Large intestine (tissue), 12 donors: Measurements from ENCODE around the gene INPP4A. TPM values are rescaled to one million over a fixed set of nuclear protein-coding genes. Genes with fewer than 3 reads are reported as not detected.
A peak's percentile ranks its signal among the peaks of the same experiment; 100 is the strongest.
"Not testable (repeated sequence)": the region's sequence is repeated elsewhere in the genome, so short reads cannot be mapped to it uniquely, and the experiment has no call there.

Source experiments
- DNase-seq, 2 donors: peaks; one replicate each; pipeline versions ENCODE4 v3.0.0 to v3.0.0-alpha.2; 2013
- H3K27ac ChIP-seq: one replicate; pipeline ENCODE4 v1.5.1; 2013; ENCODE audit warnings: low read length
- H3K27me3 ChIP-seq: 2 replicates; pipeline ENCODE4 v1.6.1; 2013; ENCODE audit warnings: low read length; ENCODE audit not compliant: control insufficient read depth, insufficient read depth
- H3K36me3 ChIP-seq: 2 replicates; pipeline ENCODE4 v1.6.1; 2013; ENCODE audit warnings: low read length; ENCODE audit not compliant: control insufficient read depth, insufficient read depth
- H3K4me1 ChIP-seq: one replicate; pipeline ENCODE4 v1.6.1; 2013; ENCODE audit warnings: low read length; ENCODE audit not compliant: control insufficient read depth, insufficient read depth
- H3K4me3 ChIP-seq: one replicate; pipeline ENCODE4 v1.5.1; 2013; ENCODE audit warnings: low read length
- H3K9me3 ChIP-seq: one replicate; pipeline ENCODE4 v1.6.1; 2013; ENCODE audit warnings: mild to moderate bottlenecking, low read depth, low read length, moderate library complexity; ENCODE audit not compliant: control insufficient read depth
- whole genome bisulfite sequencing: methylation state at CpG from one replicate; pipeline ENCODE4 v1.1.5; 2013; ENCODE audit warnings: low lambda C conversion rate; ENCODE audit not compliant: insufficient coverage; 5-methylcytosine and 5-hydroxymethylcytosine counted together
- long read RNA-seq, 11 donors: transcript quantifications; one replicate each; lab custom pipeline, GENCODE V29; 2026
- polyA plus RNA-seq: library from polyadenylated mRNA; unstranded; fragments of 120-200 nt; gene quantifications from one replicate; pipeline ENCODE4 v1.2.1, GENCODE V29; 2013

INPP4A gene
- polyA plus RNA-seq: 13.6 TPM
- long read RNA-seq, donor 1: 0 reads
- long read RNA-seq, donor 2: 0 reads
- long read RNA-seq, donor 3: 0 reads
- long read RNA-seq, donor 4: 0 reads
- long read RNA-seq, donor 5: 0 reads
- long read RNA-seq, donor 6: 0 reads
- long read RNA-seq, donor 7: 0 reads
- long read RNA-seq, donor 8, partial matches to known transcripts: 7 of 8 reads
- long read RNA-seq, donor 8, other reads (novel, unspliced or antisense): 0 of 8 reads
- long read RNA-seq, donor 9, partial matches to known transcripts: 0 of 1 reads
- long read RNA-seq, donor 9, other reads (novel, unspliced or antisense): 0 of 1 reads
- long read RNA-seq, donor 10: 0 reads
- long read RNA-seq, donor 11: 0 reads

GRCh38 chr2:98444436-98445176, at the start of gene INPP4A:
INPP4A (plus strand) TSS chr2:98444858; CDS start chr2:98520049, 75,191 bp downstream.
- H3K27ac ChIP-seq: peak within 1 kb of the TSS; percentile 68
- H3K4me1 ChIP-seq: peaks cover 16% of the 10 kb centered on the region
- H3K4me3 ChIP-seq: peak within 1 kb of the TSS; percentile 78
- peak; percentile 61 to 75 for DNase-seq
- H3K27me3 ChIP-seq: no peaks in the 10 kb centered on the region
- no peaks in the 10 kb centered on the region for H3K9me3 ChIP-seq
- no peaks in the 10 kb centered on the region for H3K36me3 ChIP-seq
- WGBS: no CpG with 5 or more reads among the region's 75 CpGs

- WGBS: no CpG with 5 or more reads among the region's 6 CpGs
- no peaks in the 10 kb centered on the region for H3K4me1 ChIP-seq
- H3K9me3 ChIP-seq: no peaks in the 10 kb centered on the region
Measured at GRCh38 chr2:98395977-98396376, 48.7 kb upstream of the INPP4A start.

GRCh38 chr2:98396745-98397355, 47.8 kb upstream of the INPP4A start:
- no peak for DNase-seq
- no peak overlapping the region for H3K27ac ChIP-seq
- H3K4me1 ChIP-seq: no peaks in the 10 kb centered on the region
- no peak overlapping the region for H3K4me3 ChIP-seq
- no CpG with 5 or more reads among the region's 23 CpGs for WGBS
- H3K36me3 ChIP-seq: no peaks in the 10 kb centered on the region
- peaks cover 6% of the 10 kb centered on the region for H3K27me3 ChIP-seq
- H3K9me3 ChIP-seq: no peaks in the 10 kb centered on the region

More at GRCh38 chr2:98395977-98396376, 48.7 kb upstream of the INPP4A start:
- DNase-seq: no peak
- Histone ChIP-seq H3K27me3 (peaks cover 6% of the 10 kb centered on the region), H3K36me3 (no peaks in the 10 kb centered on the region), H3K4me3 (no peak overlapping the region), H3K27ac (no peak overlapping the region)

- H3K27me3 ChIP-seq: peaks cover 9% of the 10 kb centered on the region
- H3K9me3 ChIP-seq: no peaks in the 10 kb centered on the region
- no peak overlapping the region for H3K4me3 ChIP-seq
- WGBS: 59% methylated on average over 3 of the region's 4 CpGs
- H3K4me1 ChIP-seq: no peaks in the 10 kb centered on the region
- no peak overlapping the region for H3K27ac ChIP-seq
- no peak for DNase-seq
- no peaks in the 10 kb centered on the region for H3K36me3 ChIP-seq
Measured at GRCh38 chr2:98399140-98399539, 45.5 kb upstream of the INPP4A start.

GRCh38 chr2:98403878-98404277, 40.8 kb upstream of the INPP4A start:
- Histone ChIP-seq H3K4me1 (no peaks in the 10 kb centered on the region), H3K4me3 (no peak overlapping the region), H3K27me3 (peaks cover 3% of the 10 kb centered on the region), H3K27ac (no peak overlapping the region), H3K9me3 (no peaks in the 10 kb centered on the region), H3K36me3 (no peaks in the 10 kb centered on the region)
- DNase-seq: no peak

GRCh38 chr2:98404556-98405250, 40.0 kb upstream of the INPP4A start:
- Histone ChIP-seq H3K36me3 (no peaks in the 10 kb centered on the region), H3K4me3 (no peak overlapping the region), H3K27me3 (peaks cover 3% of the 10 kb centered on the region), H3K4me1 (no peaks in the 10 kb centered on the region), H3K9me3 (no peaks in the 10 kb centered on the region), H3K27ac (no peak overlapping the region)
- DNase-seq: no peak
- WGBS: no CpG with 5 or more reads among the region's 2 CpGs

- DNase-seq: no peak
- Histone ChIP-seq H3K4me3 (no peak overlapping the region), H3K9me3 (no peaks in the 10 kb centered on the region), H3K27ac (no peak overlapping the region), H3K4me1 (no peaks in the 10 kb centered on the region), H3K36me3 (no peaks in the 10 kb centered on the region), H3K27me3 (peaks cover 3% of the 10 kb centered on the region)
- no CpG with 5 or more reads among the region's 2 CpGs for WGBS
Measured at GRCh38 chr2:98405301-98405700, 39.4 kb upstream of the INPP4A start.

- Histone ChIP-seq H3K4me1 (no peaks in the 10 kb centered on the region), H3K27me3 (peaks cover 3% of the 10 kb centered on the region), H3K9me3 (no peaks in the 10 kb centered on the region), H3K36me3 (no peaks in the 10 kb centered on the region), H3K27ac (no peak overlapping the region), H3K4me3 (no peak overlapping the region)
- no peak for DNase-seq
- WGBS: no CpG with 5 or more reads among the region's 5 CpGs
Measured at GRCh38 chr2:98408155-98408554, 36.5 kb upstream of the INPP4A start.

- no CpG with 5 or more reads among the region's 5 CpGs for WGBS
- H3K4me1 ChIP-seq: no peaks in the 10 kb centered on the region
- no peak overlapping the region for H3K4me3 ChIP-seq
Measured at GRCh38 chr2:98412751-98413458, 31.8 kb upstream of the INPP4A start.

GRCh38 chr2:98414246-98414645, 30.4 kb upstream of the INPP4A start:
- H3K36me3 ChIP-seq, H3K27me3 ChIP-seq, H3K4me3 ChIP-seq, H3K4me1 ChIP-seq, DNase-seq, H3K27ac ChIP-seq, H3K9me3 ChIP-seq: not testable (repeated sequence)
- WGBS: no CpG with 5 or more reads among the region's 7 CpGs

More at GRCh38 chr2:98412751-98413458, 31.8 kb upstream of the INPP4A start:
- DNase-seq: peak; percentile 45 to 70
- no peak overlapping the region for H3K27ac ChIP-seq
- H3K36me3 ChIP-seq: no peaks in the 10 kb centered on the region
- H3K27me3 ChIP-seq: no peaks in the 10 kb centered on the region
- no peaks in the 10 kb centered on the region for H3K9me3 ChIP-seq
